Measurements from ENCODE around the gene CHODL.

Gene CHODL

GRCh38 chr21:18274370-18274769 lies 29.7 kb downstream of the CHODL start:
- no peak for TF ChIP-seq CTCF (IDR thresholded peaks at IDR 0.05; ENCODE audit: low read depth, low read length)
- no peak overlapping the region for H3K4me3 ChIP-seq (ENCODE audit: low read depth, low read length)

- TF ChIP-seq CTCF (IDR thresholded peaks at IDR 0.05; ENCODE audit: low read depth, low read length), result no peak
- no peak overlapping the region for H3K4me3 ChIP-seq (ENCODE audit: low read depth, low read length)
Observed at GRCh38 chr21:18275781-18276180, 31.1 kb downstream of the CHODL start.

- H3K4me3 ChIP-seq (ENCODE audit: low read depth, low read length), result no peak overlapping the region
- TF ChIP-seq CTCF (IDR thresholded peaks at IDR 0.05; ENCODE audit: low read depth, low read length), result no peak
Observed at GRCh38 chr21:18285379-18285778, 40.7 kb downstream of the CHODL start.

- H3K4me3 ChIP-seq (ENCODE audit: low read depth, low read length), result no peak overlapping the region
- TF ChIP-seq CTCF (IDR thresholded peaks at IDR 0.05; ENCODE audit: low read depth, low read length), result no peak
Observed at GRCh38 chr21:18289876-18290275, 45.2 kb downstream of the CHODL start.

- no peak for TF ChIP-seq CTCF (IDR thresholded peaks at IDR 0.05; ENCODE audit: low read depth, low read length)
- H3K4me3 ChIP-seq (ENCODE audit: low read depth, low read length), result no peak overlapping the region
Observed at GRCh38 chr21:18294100-18294499, 49.5 kb downstream of the CHODL start.

- TF ChIP-seq CTCF (IDR thresholded peaks at IDR 0.05; ENCODE audit: low read depth, low read length), result no peak
- H3K4me3 ChIP-seq (ENCODE audit: low read depth, low read length), result no peak overlapping the region
Observed at GRCh38 chr21:18298228-18298627, 53.6 kb downstream of the CHODL start.
